Measurements from ENCODE around the gene FPR3. TPM values are rescaled to one million over a fixed set of nuclear protein-coding genes. Genes with fewer than 3 reads are reported as not detected.

FPR3 gene
- total and polyA plus RNA-seq, 2 donors (not counting 3 experiments of a cell fraction or from before 2014, with no cell fraction given), result not detected

DNA sequence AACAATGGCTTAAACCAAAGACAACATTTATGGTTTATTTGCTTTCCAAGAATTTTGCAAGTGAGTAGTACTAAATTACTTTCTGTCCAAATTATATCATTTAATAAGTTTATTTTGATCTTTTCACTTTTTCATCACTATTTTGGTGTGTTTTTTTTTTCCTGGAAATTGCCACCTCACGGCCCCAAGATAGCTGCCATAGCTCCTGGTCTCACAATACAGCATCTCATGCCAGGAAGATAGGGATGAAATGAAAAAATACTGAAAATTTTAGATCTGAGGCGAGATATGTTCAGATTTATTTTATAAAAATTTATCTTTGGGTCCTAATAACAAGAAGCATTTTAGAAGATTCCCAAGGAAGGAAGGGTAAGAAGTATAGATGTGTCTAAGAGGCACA, 6.9 kb upstream of the FPR3 start:
- dilution Hi-C loops (cut with MboI; ENCODE audit: extremely low pct_ligation_motif_present, low sequenced_read_pairs), result no loop called here
- Histone ChIP-seq H3K27ac (ENCODE audit: insufficient read depth, low read depth, low read length) (no peak overlapping the region), H3K4me2 (ENCODE audit: insufficient read depth, low read length) (no peak overlapping the region), H3K4me1 (ENCODE audit: control insufficient read depth, extremely low read depth, insufficient read depth, low read length) (no peaks in the 10 kb centered on the region), H3K4me3 (replicated peaks in 1 of 3; ENCODE audit: insufficient read depth in 1 of 3, low read depth in 1 of 3, low read length in 3 of 3) (no peak overlapping the region), H4K20me1 (replicated peaks; ENCODE audit: control insufficient read depth, extremely low read depth, insufficient read depth, low read length) (no peaks in the 10 kb centered on the region), H3K79me2 (ENCODE audit: control insufficient read depth, insufficient read depth, low read length) (no peaks in the 10 kb centered on the region), H3K9ac (replicated peaks; ENCODE audit: extremely low read depth, insufficient read depth, low read length) (no peak overlapping the region), H3K9me1 (replicated peaks; ENCODE audit: control insufficient read depth, extremely low read depth, insufficient read depth, low read length) (no peaks in the 10 kb centered on the region), H3K9me3 (replicated peaks; ENCODE audit: control insufficient read depth, insufficient read depth, low read length) (peaks cover 2% of the 10 kb centered on the region), H3K27me3 (ENCODE audit: control insufficient read depth in 2 of 2, insufficient read depth in 2 of 2, low read length in 2 of 2) (no peaks in the 10 kb centered on the region), H3K36me3 (ENCODE audit: control insufficient read depth in 2 of 2, extremely low read depth in 1 of 2, insufficient read depth in 2 of 2, low read length in 2 of 2) (no peaks in the 10 kb centered on the region), H2AFZ (ENCODE audit: low read depth, low read length) (no peak overlapping the region)
- ChIA-PET CTCF (no interaction called here), POLR2A (no interaction called here)
- intact Hi-C loops (cut with micrococcal nuclease), result no loop called here
- TF ChIP-seq EZH2 (IDR thresholded peaks at IDR 0.05; ENCODE audit: borderline replicate concordance, low read depth, low read length, severe bottlenecking) (no peak), GATA2 (IDR thresholded peaks at IDR 0.05; ENCODE audit: insufficient read depth, insufficient read length, low read depth, low read length) (no peak), POLR2A (IDR thresholded peaks at IDR 0.05; ENCODE audit: low read depth, low read length) (no peak), FOS (IDR thresholded peaks at IDR 0.05; ENCODE audit: borderline replicate concordance, insufficient read depth, low read length) (no peak), MYC (IDR thresholded peaks at IDR 0.05; ENCODE audit: low read depth, low read length) (no peak), POLR2AphosphoS5 (IDR thresholded peaks at IDR 0.05; ENCODE audit: insufficient read depth, low read depth, low read length) (no peak), MAX (IDR thresholded peaks at IDR 0.05; ENCODE audit: insufficient read depth, insufficient read length) (no peak), JUN (IDR thresholded peaks at IDR 0.05; ENCODE audit: borderline replicate concordance, insufficient read depth, insufficient read length, low read depth) (no peak)
- TF ChIP-seq, protein P1, sequence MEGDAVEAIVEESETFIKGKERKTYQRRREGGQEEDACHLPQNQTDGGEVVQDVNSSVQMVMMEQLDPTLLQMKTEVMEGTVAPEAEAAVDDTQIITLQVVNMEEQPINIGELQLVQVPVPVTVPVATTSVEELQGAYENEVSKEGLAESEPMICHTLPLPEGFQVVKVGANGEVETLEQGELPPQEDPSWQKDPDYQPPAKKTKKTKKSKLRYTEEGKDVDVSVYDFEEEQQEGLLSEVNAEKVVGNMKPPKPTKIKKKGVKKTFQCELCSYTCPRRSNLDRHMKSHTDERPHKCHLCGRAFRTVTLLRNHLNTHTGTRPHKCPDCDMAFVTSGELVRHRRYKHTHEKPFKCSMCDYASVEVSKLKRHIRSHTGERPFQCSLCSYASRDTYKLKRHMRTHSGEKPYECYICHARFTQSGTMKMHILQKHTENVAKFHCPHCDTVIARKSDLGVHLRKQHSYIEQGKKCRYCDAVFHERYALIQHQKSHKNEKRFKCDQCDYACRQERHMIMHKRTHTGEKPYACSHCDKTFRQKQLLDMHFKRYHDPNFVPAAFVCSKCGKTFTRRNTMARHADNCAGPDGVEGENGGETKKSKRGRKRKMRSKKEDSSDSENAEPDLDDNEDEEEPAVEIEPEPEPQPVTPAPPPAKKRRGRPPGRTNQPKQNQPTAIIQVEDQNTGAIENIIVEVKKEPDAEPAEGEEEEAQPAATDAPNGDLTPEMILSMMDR (IDR thresholded peaks at IDR 0.05; ENCODE audit: extremely low read depth in 1 of 2, insufficient read depth in 1 of 2, low read depth in 1 of 2, low read length in 2 of 2), result no peak
- DNase-seq (ENCODE audit: low read depth, low spot score) (no peak), FAIRE-seq (no peak)
- BruUV-seq (replicated peaks), result no TSS peak

Data from endothelial cell of umbilical vein (primary cell).